GM19240 (cell line): Measurements from ENCODE around the gene TBR1.

ENCODE experiments used
- DNase-seq: peaks from one replicate; pipeline ENCODE4 v3.0.0; 2011; ENCODE audit warnings: low spot score; ENCODE audit not compliant: insufficient read length

TBR1 gene

GRCh38 chr2:161414042-161415033 is 1.8 kb upstream of the TBR1 start:
- DNase-seq = no peak

GRCh38 chr2:161415034-161415986 is 787 bp upstream of the TBR1 start:
- no peak for DNase-seq

- DNase-seq = no peak
These were observed 776 bp downstream of the TBR1 start for GRCh38 chr2:161416708-161417437.

GRCh38 chr2:161417438-161418274 is 1.6 kb downstream of the TBR1 start:
- no peak for DNase-seq

GRCh38 chr2:161418275-161418714 is 2.2 kb downstream of the TBR1 start:
- DNase-seq = no peak

GRCh38 chr2:161418715-161419637 is 2.9 kb downstream of the TBR1 start:
- no peak for DNase-seq

- no peak for DNase-seq
These were observed 3.6 kb downstream of the TBR1 start for GRCh38 chr2:161419638-161420190.

GRCh38 chr2:161420406-161421074 is 4.4 kb downstream of the TBR1 start:
- no peak for DNase-seq

- DNase-seq = no peak
These were observed 5.6 kb downstream of the TBR1 start for GRCh38 chr2:161421686-161422085.

GRCh38 chr2:161422816-161423403 is 6.8 kb downstream of the TBR1 start:
- DNase-seq = no peak

GRCh38 chr2:161423421-161424393 is 7.6 kb downstream of the TBR1 start:
- no peak for DNase-seq

- DNase-seq = no peak
These were observed 8.3 kb downstream of the TBR1 start for GRCh38 chr2:161424394-161424769.

GRCh38 chr2:161424891-161425727 is 9.0 kb downstream of the TBR1 start:
- no peak for DNase-seq

- DNase-seq = no peak
These were observed 9.8 kb downstream of the TBR1 start for GRCh38 chr2:161425728-161426454.

GRCh38 chr2:161426455-161426921 is 10.4 kb downstream of the TBR1 start:
- no peak for DNase-seq
